Endothelial cell of umbilical vein (primary cell): ENCODE results near the gene RABIF. TPM values are rescaled to one million over a fixed set of nuclear protein-coding genes. Genes with fewer than 3 reads are reported as not detected.
"Not testable (repeated sequence)": the region's sequence is repeated elsewhere in the genome, so short reads cannot be mapped to it uniquely, and the experiment has no call there.

ENCODE experiments used
- BruUV-seq: library from RNA; stranded (reverse); fragments of 400-500 nt; replicated peaks from 2 replicates; lab custom pipeline; 2021; lab: Mats Ljungman, UMichigan
- CTCF ChIA-PET: fragments of 300-600, 350-600 bp; sonication (Branson Sonifier 250); formaldehyde crosslinking; loops from one replicate; lab custom pipeline; 2021; ENCODE audit warnings: antibody characterized with exemption, inconsistent platforms; lab: Charles Lee
- POLR2A ChIA-PET: fragments of 300-600, 350-600 bp; sonication (Branson Sonifier 250); formaldehyde crosslinking; loops from one replicate; lab custom pipeline; 2021; ENCODE audit warnings: antibody characterized with exemption, inconsistent platforms; lab: Charles Lee
- DNase-seq: peaks from one replicate; pipeline ENCODE4 v3.0.0-alpha.2; 2011; ENCODE audit warnings: low read depth, low spot score
- FAIRE-seq: peaks from 2 replicates; lab custom pipeline; 2011; peaks lifted over from hg19 to GRCh38; lab: Jason Lieb, UNC
- H2AFZ ChIP-seq: 2 replicates; pipeline ENCODE4 v1.6.0; 2012; ENCODE audit warnings: low read depth, low read length, control low read depth, inconsistent platforms
- H3K27ac ChIP-seq: 2 replicates; pipeline ENCODE4 v1.5.1; 2011; ENCODE audit warnings: low read depth, mild to moderate bottlenecking, control low read depth, low read length, moderate library complexity; ENCODE audit not compliant: insufficient read depth
- H3K27me3 ChIP-seq, 2 experiments: 2 replicates each; pipeline versions ENCODE4 v1.6.0 to v1.6.1; 2011; ENCODE audit warnings: low read length in 2 of 2, mixed read lengths in 1 of 2; ENCODE audit not compliant: control insufficient read depth in 2 of 2, insufficient read depth in 2 of 2
- H3K36me3 ChIP-seq, 2 experiments: 2 replicates in 1 of 2; 3 replicates in 1 of 2; pipeline ENCODE4 v1.5.1; 2011; ENCODE audit warnings: low read length in 2 of 2, mild to moderate bottlenecking in 1 of 2, moderate library complexity in 1 of 2; ENCODE audit not compliant: control insufficient read depth in 2 of 2, insufficient read depth in 2 of 2; ENCODE audit errors: extremely low read depth in 1 of 2
- H3K4me1 ChIP-seq: 3 replicates; pipeline ENCODE4 v1.5.1; 2011; ENCODE audit warnings: mild to moderate bottlenecking, low read length; ENCODE audit not compliant: control insufficient read depth, insufficient read depth; ENCODE audit errors: extremely low read depth
- H3K4me2 ChIP-seq: 2 replicates; pipeline ENCODE4 v1.6.1; 2011; ENCODE audit warnings: low read length, control low read depth, mixed read lengths; ENCODE audit not compliant: insufficient read depth
- H3K4me3 ChIP-seq, 3 experiments: fragments of 200-600 bp in 1 of 3; sonication (generic), shearing (Covaris generic) in 1 of 3; replicated peaks in 1 of 3; 2 replicates each; pipeline ENCODE4 v1.5.1; 2011 to 2016; ENCODE audit warnings: control low read depth in 3 of 3, low read length in 3 of 3, mild to moderate bottlenecking in 2 of 3, inconsistent platforms in 1 of 3, low read depth in 1 of 3, moderate library complexity in 1 of 3; ENCODE audit not compliant: insufficient read depth in 1 of 3
- H3K79me2 ChIP-seq: 2 replicates; pipeline ENCODE4 v1.6.0; 2012; ENCODE audit warnings: low read length, inconsistent platforms; ENCODE audit not compliant: control insufficient read depth, insufficient read depth
- H3K9ac ChIP-seq: replicated peaks from 2 replicates; pipeline ENCODE3; 2011; ENCODE audit warnings: low read length, control low read depth; ENCODE audit not compliant: insufficient read depth; ENCODE audit errors: extremely low read depth
- H3K9me1 ChIP-seq: replicated peaks from 3 replicates; pipeline ENCODE4 v1.6.0; 2011; ENCODE audit warnings: mild to moderate bottlenecking, low read length; ENCODE audit not compliant: control insufficient read depth, insufficient read depth; ENCODE audit errors: extremely low read depth
- H3K9me3 ChIP-seq: replicated peaks from 2 replicates; pipeline ENCODE4 v1.5.1; 2012; ENCODE audit warnings: low read length, inconsistent platforms; ENCODE audit not compliant: control insufficient read depth, insufficient read depth
- H4K20me1 ChIP-seq: replicated peaks from 2 replicates; pipeline ENCODE3; 2011; ENCODE audit warnings: mild to moderate bottlenecking, low read length; ENCODE audit not compliant: control insufficient read depth, insufficient read depth; ENCODE audit errors: extremely low read depth
- EZH2 ChIP-seq: IDR thresholded peaks from 2 replicates; pipeline ENCODE4 v1.6.1; 2012; ENCODE audit warnings: borderline replicate concordance, low read depth, mild to moderate bottlenecking, moderate library complexity, low read length, inconsistent platforms; ENCODE audit not compliant: severe bottlenecking
- FOS ChIP-seq: IDR thresholded peaks from 2 replicates; pipeline ENCODE4 v1.6.1; 2011; ENCODE audit warnings: mild to moderate bottlenecking, low read length, moderate library complexity, borderline replicate concordance; ENCODE audit not compliant: insufficient read depth
- GATA2 ChIP-seq: IDR thresholded peaks from 2 replicates; pipeline ENCODE4 v1.7.0; 2011; ENCODE audit warnings: low read depth, mild to moderate bottlenecking, moderate library complexity, mixed read lengths, low read length; ENCODE audit not compliant: insufficient read length, insufficient read depth
- JUN ChIP-seq: IDR thresholded peaks from 2 replicates; pipeline ENCODE4 v1.6.1; 2011; ENCODE audit warnings: borderline replicate concordance, low read depth; ENCODE audit not compliant: insufficient read length, insufficient read depth
- MYC ChIP-seq: IDR thresholded peaks from one replicate; pipeline ENCODE4 v1.6.1; 2011; ENCODE audit warnings: mild to moderate bottlenecking, low read depth, low read length
- POLR2A ChIP-seq: IDR thresholded peaks from 2 replicates; pipeline ENCODE4 v1.6.1; 2012; ENCODE audit warnings: low read depth, mild to moderate bottlenecking, control low read depth, low read length
- POLR2AphosphoS5 ChIP-seq: IDR thresholded peaks from 2 replicates; pipeline ENCODE4 v1.6.1; 2012; ENCODE audit warnings: low read depth, mild to moderate bottlenecking, control low read depth, low read length, moderate library complexity; ENCODE audit not compliant: insufficient read depth
- dilution Hi-C: fragments of 300-500 bp; cut with MboI; formaldehyde crosslinking; loops from one replicate; pipeline ENCODE4 v1.15.0; 2019; ENCODE audit warnings: low sequenced_read_pairs; ENCODE audit not compliant: extremely low pct_ligation_motif_present
- intact Hi-C: fragments of 100-400 bp; cut with micrococcal nuclease; formaldehyde crosslinking; loops from one replicate; pipeline ENCODE4 v1.10.0; 2022
- polyA plus RNA-seq, 4 experiments: library from polyadenylated mRNA; depleted of rRNA in 3 of 4; stranded (reverse) in 3 of 4; unstranded in 1 of 4; fragments of >200 nt; gene quantifications; 2 replicates each; pipeline versions ENCODE4 v1.2.1 to v1.2.3, GENCODE V29; 2011 to 2012; ENCODE audit warnings: missing spikeins in 1 of 4
- total RNA-seq: library from RNA; stranded (reverse); gene quantifications from 2 replicates; pipeline ENCODE4 v1.2.3, GENCODE V29; 2021
- TF ChIP-seq, protein P1 (sequence below): IDR thresholded peaks from 2 replicates; pipeline ENCODE4 v1.6.1; 2011; ENCODE audit not compliant: insufficient read depth, insufficient read length
- TF ChIP-seq, protein P2 (sequence below), 2 donors: IDR thresholded peaks; 1 replicate in 1 of 2; 2 replicates in 1 of 2; pipeline ENCODE4 v1.5.1; 2011; ENCODE audit warnings: low read length in 2 of 2, mild to moderate bottlenecking in 2 of 2, moderate library complexity in 2 of 2, control low read depth in 1 of 2, inconsistent platforms in 1 of 2, low read depth in 1 of 2; ENCODE audit not compliant: insufficient read depth in 1 of 2; ENCODE audit errors: extremely low read depth in 1 of 2

The RABIF gene
- total and polyA plus RNA-seq, 2 donors (not counting 3 experiments of a cell fraction or from before 2014, with no cell fraction given), result 15.8 to 17.1 TPM

GRCh38 chr1:202938287-202938925, 49.5 kb upstream of the RABIF start:
- CTCF ChIA-PET, result no interaction called here
- dilution Hi-C loops, result no loop called here
- BruUV-seq, result no TSS peak

DNA sequence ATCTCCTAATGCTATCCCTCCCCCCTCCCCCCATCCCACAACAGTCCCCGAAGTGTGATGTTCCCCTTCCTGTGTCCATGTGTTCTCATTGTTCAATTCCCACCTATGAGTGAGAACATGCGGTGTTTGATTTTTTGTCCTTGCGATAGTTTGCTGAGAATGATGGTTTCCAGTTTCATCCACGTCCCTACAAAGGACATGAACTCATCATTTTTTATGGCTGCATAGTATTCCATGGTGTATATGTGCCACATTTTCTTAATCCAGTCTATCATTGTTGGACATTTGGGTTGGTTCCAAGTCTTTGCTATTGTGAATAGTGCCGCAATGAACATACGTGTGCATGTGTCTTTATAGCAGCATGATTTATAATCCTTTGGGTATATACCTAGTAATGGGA, 47.5 kb upstream of the RABIF start:
- H3K4me3 ChIP-seq, H3K27ac ChIP-seq, H3K27me3 ChIP-seq, H4K20me1 ChIP-seq, H3K4me2 ChIP-seq, H3K79me2 ChIP-seq, BruUV-seq, H3K4me1 ChIP-seq, intact Hi-C loops, H2AFZ ChIP-seq, CTCF ChIA-PET, FAIRE-seq, H3K9me1 ChIP-seq, H3K36me3 ChIP-seq, H3K9ac ChIP-seq, dilution Hi-C loops, H3K9me3 ChIP-seq, POLR2A ChIA-PET, DNase-seq: not testable (repeated sequence)

More at GRCh38 chr1:202938287-202938925, 49.5 kb upstream of the RABIF start:
- intact Hi-C loops, result no loop called here
- no peaks in the 10 kb centered on the region for H3K4me1 ChIP-seq
- peaks cover 12 to 16% of the 10 kb centered on the region in 2 experiments for H3K36me3 ChIP-seq
- H3K27me3 ChIP-seq, result no peaks in the 10 kb centered on the region
- no peak for DNase-seq
- FAIRE-seq, result no peak
- no peak overlapping the region for H3K27ac ChIP-seq
- no peak for TF ChIP-seq POLR2A
- no peak for TF ChIP-seq GATA2
- no peak for TF ChIP-seq JUN
- TF ChIP-seq MYC, result no peak
- TF ChIP-seq, protein P1, sequence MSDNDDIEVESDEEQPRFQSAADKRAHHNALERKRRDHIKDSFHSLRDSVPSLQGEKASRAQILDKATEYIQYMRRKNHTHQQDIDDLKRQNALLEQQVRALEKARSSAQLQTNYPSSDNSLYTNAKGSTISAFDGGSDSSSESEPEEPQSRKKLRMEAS, result no peak
- TF ChIP-seq FOS, result no peak
- TF ChIP-seq, protein P2, sequence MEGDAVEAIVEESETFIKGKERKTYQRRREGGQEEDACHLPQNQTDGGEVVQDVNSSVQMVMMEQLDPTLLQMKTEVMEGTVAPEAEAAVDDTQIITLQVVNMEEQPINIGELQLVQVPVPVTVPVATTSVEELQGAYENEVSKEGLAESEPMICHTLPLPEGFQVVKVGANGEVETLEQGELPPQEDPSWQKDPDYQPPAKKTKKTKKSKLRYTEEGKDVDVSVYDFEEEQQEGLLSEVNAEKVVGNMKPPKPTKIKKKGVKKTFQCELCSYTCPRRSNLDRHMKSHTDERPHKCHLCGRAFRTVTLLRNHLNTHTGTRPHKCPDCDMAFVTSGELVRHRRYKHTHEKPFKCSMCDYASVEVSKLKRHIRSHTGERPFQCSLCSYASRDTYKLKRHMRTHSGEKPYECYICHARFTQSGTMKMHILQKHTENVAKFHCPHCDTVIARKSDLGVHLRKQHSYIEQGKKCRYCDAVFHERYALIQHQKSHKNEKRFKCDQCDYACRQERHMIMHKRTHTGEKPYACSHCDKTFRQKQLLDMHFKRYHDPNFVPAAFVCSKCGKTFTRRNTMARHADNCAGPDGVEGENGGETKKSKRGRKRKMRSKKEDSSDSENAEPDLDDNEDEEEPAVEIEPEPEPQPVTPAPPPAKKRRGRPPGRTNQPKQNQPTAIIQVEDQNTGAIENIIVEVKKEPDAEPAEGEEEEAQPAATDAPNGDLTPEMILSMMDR (IDR thresholded peaks at IDR 0.05; ENCODE audit: extremely low read depth in 1 of 2, insufficient read depth in 1 of 2, low read depth in 1 of 2, low read length in 2 of 2), result no peak
- TF ChIP-seq EZH2, result no peak
- no peak for TF ChIP-seq POLR2AphosphoS5
- H3K4me3 ChIP-seq, result no peak overlapping the region
- POLR2A ChIA-PET, result no interaction called here
- H3K9ac ChIP-seq, result no peak overlapping the region
- H3K9me3 ChIP-seq, result no peaks in the 10 kb centered on the region
- H3K4me2 ChIP-seq, result no peak overlapping the region
- peaks cover 2% of the 10 kb centered on the region for H4K20me1 ChIP-seq
- H3K9me1 ChIP-seq, result no peaks in the 10 kb centered on the region
- H3K79me2 ChIP-seq, result no peaks in the 10 kb centered on the region
- no peak overlapping the region for H2AFZ ChIP-seq
